Gastroesophageal sphincter (tissue), 2 donors: ENCODE measurements around the gene CFAP58.

Experiments
- POLR2A ChIP-seq, 2 donors: fragments of 450-650 bp; IDR thresholded peaks; one replicate each; pipeline ENCODE4 v1.6.1; 2017; ENCODE audit warnings: antibody characterized with exemption in 2 of 2, mild to moderate bottlenecking in 2 of 2, moderate library complexity in 1 of 2
- POLR2AphosphoS5 ChIP-seq: sonication (generic); formaldehyde crosslinking; IDR thresholded peaks from one replicate; pipeline ENCODE4 v1.6.1; 2017; ENCODE audit warnings: antibody characterized with exemption

GRCh38 chr10:104337521-104337984, 16.1 kb upstream of the CFAP58 start:
- TF ChIP-seq POLR2A (IDR thresholded peaks at IDR 0.05) (peak; percentile 18 to 40), POLR2AphosphoS5 (peak; percentile 3)
